ENCODE measurements around the gene UROS.

UROS gene

DNA sequence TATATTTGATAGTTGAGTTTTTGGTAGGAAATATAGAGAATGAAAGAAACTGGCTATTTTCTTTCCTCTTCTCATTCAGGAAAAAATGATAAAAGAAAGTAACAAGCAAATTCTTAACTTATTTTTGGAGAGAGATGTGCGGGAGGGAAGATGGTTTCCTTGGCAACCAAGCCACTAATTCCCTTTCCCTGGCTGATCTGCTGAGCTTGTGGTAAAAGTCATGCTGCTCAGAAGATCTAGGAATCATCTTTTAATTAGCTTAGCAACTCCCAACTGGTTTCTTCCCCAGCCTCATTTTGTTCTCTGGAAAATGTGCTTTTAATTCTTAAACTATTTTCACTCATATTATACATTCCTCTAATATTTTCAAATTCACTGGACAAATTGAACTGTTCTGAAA, 11.8 kb downstream of the UROS start:
- no CpG with 5 or more reads among the region's 1 CpG for WGBS (ENCODE audit: insufficient coverage, insufficient read length)
- Histone ChIP-seq H3K27me3 (ENCODE audit: control insufficient read depth, insufficient read depth, low read length) (no peaks in the 10 kb centered on the region), H3K4me1 (ENCODE audit: control insufficient read depth, insufficient read depth, low read length) (no peaks in the 10 kb centered on the region), H3K4me3 (ENCODE audit: low read length) (no peak overlapping the region), H3K36me3 (ENCODE audit: control insufficient read depth, insufficient read depth, low read length) (peaks cover 2% of the 10 kb centered on the region; the same call in 1 of the 2 replicates), H3K9me3 (ENCODE audit: control insufficient read depth, insufficient read depth, low read length) (no peaks in the 10 kb centered on the region), H3K27ac (ENCODE audit: low read length) (no peak overlapping the region)
- DNase-seq (ENCODE audit: low read depth, low spot score) = no peak

DNA sequence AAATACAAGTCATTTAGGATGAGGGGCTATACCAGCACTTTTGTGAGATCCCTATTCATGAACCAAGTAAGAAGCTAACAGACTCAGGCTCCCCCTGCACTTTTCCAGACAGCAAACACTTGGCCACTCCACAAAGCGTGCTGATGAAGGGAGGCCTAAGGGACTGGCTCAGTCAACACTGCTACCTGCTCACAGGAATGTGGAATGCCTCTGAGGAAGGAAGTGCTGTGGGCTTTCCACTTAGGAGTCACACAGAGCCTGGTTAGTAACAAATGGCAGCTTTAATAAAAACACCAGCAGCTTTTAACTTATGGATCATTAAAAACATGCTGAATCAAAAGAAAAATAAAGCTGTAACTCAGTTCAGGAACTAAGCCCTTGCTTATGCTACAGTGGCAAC, 15.0 kb downstream of the UROS start:
- DNase-seq (ENCODE audit: low read depth, low spot score) = no peak
- no CpG with 5 or more reads among the region's 1 CpG for WGBS (ENCODE audit: insufficient coverage, insufficient read length)
- Histone ChIP-seq H3K4me3 (ENCODE audit: low read length) (no peak overlapping the region), H3K36me3 (ENCODE audit: control insufficient read depth, insufficient read depth, low read length) (peaks cover 4% of the 10 kb centered on the region), H3K27ac (ENCODE audit: low read length) (no peak overlapping the region), H3K4me1 (ENCODE audit: control insufficient read depth, insufficient read depth, low read length) (no peaks in the 10 kb centered on the region), H3K9me3 (ENCODE audit: control insufficient read depth, insufficient read depth, low read length) (no peaks in the 10 kb centered on the region), H3K27me3 (ENCODE audit: control insufficient read depth, insufficient read depth, low read length) (no peaks in the 10 kb centered on the region)

DNA sequence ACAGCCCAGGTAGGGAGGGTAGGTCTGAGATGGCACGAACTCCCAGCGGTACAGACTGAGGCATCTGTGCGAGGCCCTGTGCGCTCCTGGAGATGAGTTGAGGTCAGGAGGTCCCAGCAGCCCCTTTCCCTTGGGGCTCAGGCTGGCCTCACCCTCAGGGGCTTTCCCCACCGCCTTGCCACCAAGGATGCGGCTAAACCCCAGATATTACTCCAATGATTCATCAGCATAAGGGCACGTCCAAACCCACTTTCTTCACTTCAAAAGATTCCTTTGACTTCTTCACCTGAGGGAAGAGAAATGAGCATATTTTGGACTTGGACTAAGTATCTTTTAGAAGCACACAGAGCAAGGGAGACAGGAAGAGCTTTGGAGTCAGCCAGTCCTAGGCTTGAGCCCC, 20.3 kb downstream of the UROS start:
- Histone ChIP-seq H3K9me3 (ENCODE audit: control insufficient read depth, insufficient read depth, low read length) (no peaks in the 10 kb centered on the region), H3K27me3 (ENCODE audit: control insufficient read depth, insufficient read depth, low read length) (no peaks in the 10 kb centered on the region), H3K36me3 (ENCODE audit: control insufficient read depth, insufficient read depth, low read length) (peaks cover 4% of the 10 kb centered on the region), H3K27ac (ENCODE audit: low read length) (no peak overlapping the region), H3K4me3 (ENCODE audit: low read length) (no peak overlapping the region), H3K4me1 (ENCODE audit: control insufficient read depth, insufficient read depth, low read length) (no peaks in the 10 kb centered on the region)
- DNase-seq (ENCODE audit: low read depth, low spot score) = no peak
- whole genome bisulfite sequencing (ENCODE audit: insufficient coverage, insufficient read length) = no CpG with 5 or more reads among the region's 7 CpGs

DNA sequence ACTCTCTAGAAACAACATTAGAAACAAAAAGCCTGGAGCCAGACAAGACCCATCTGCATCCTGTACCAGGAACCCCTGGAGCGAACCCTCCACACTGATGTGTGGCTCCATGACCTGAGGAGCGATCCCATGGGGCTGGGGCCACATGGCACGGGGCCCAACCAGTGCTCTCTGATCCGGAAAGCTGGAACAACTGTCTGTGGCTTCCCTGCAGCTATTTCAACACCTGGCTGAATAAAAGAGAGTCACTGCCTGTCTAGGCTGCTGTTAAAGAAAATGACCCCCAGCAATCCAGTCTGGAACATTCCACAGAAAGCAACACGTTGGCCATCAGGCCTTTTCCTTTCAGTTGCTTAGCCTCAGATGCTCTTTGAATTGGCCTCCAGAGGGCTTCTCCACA, 20.9 kb downstream of the UROS start:
- Histone ChIP-seq H3K36me3 (ENCODE audit: control insufficient read depth, insufficient read depth, low read length) (peaks cover 4% of the 10 kb centered on the region), H3K4me1 (ENCODE audit: control insufficient read depth, insufficient read depth, low read length) (no peaks in the 10 kb centered on the region), H3K27me3 (ENCODE audit: control insufficient read depth, insufficient read depth, low read length) (no peaks in the 10 kb centered on the region), H3K27ac (ENCODE audit: low read length) (no peak overlapping the region), H3K4me3 (ENCODE audit: low read length) (no peak overlapping the region), H3K9me3 (ENCODE audit: control insufficient read depth, insufficient read depth, low read length) (no peaks in the 10 kb centered on the region)
- DNase-seq (ENCODE audit: low read depth, low spot score) = no peak
- no CpG with 5 or more reads among the region's 5 CpGs for WGBS (ENCODE audit: insufficient coverage, insufficient read length)

DNA sequence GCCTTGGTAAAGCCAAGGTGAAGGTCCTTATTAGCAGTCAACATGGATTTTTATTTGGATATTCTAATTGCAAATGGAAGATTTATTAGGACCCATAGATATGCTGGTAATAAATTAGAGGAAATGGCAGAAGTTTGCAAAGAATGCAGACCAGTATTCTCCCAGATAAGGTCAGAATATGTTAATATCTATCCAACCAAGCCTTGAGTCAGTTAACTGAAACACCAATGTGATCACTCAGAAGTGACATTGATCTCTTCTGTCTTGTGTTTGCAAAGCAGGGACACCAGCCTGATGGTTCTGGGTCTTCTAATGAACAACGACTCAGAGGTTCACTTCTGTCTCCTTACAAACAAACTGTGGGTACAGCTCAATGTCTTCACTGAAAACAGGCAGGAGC, 21.5 kb downstream of the UROS start:
- Histone ChIP-seq H3K27me3 (ENCODE audit: control insufficient read depth, insufficient read depth, low read length) (no peaks in the 10 kb centered on the region), H3K4me3 (ENCODE audit: low read length) (no peak overlapping the region), H3K9me3 (ENCODE audit: control insufficient read depth, insufficient read depth, low read length) (no peaks in the 10 kb centered on the region), H3K27ac (ENCODE audit: low read length) (no peak overlapping the region), H3K36me3 (ENCODE audit: control insufficient read depth, insufficient read depth, low read length) (peaks cover 4% of the 10 kb centered on the region), H3K4me1 (ENCODE audit: control insufficient read depth, insufficient read depth, low read length) (no peaks in the 10 kb centered on the region)
- no CpG with 5 or more reads among the region's 1 CpG for WGBS (ENCODE audit: insufficient coverage, insufficient read length)
- no peak for DNase-seq (ENCODE audit: low read depth, low spot score)

DNA sequence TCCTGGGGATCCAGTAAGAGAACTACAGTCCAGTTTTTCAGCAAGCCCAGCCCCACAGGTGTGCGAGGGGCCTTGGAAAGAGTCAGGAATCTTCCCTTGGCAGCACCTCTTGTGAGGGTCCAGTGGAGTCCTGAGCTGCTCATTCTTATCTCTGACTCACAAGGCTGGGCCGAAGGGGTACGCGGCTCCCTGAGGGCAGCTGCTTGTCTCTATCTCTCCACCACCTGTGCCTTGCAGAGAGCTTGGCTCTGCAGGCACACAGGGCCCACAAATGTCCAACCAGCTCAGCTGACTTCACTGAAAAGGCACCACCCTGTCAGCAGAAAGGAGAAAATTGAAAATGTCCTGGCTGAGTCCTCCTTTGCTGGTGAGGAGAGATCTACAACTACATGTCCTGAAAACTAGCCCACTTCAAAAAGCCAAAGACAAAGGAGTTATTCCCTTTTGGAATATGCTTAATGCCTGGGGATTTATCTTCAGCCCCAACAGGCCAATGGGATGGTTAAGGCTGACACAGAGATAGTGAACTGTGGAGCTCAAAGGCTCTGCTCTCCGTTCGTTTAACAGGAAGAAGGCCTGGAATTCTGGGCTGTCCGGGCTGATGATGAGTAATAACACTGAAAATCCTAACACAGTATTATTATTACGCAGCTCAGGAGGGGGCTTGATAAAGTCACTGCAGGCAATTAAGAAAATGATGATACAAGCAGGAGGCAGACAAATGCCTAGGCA, 23.4 kb downstream of the UROS start:
- no peak overlapping the region for H3K27ac ChIP-seq (ENCODE audit: low read length)
- DNase-seq (ENCODE audit: low read depth, low spot score) = no peak
- no peaks in the 10 kb centered on the region for H3K4me1 ChIP-seq (ENCODE audit: control insufficient read depth, insufficient read depth, low read length)
- no CpG with 5 or more reads among the region's 8 CpGs for WGBS (ENCODE audit: insufficient coverage, insufficient read length)
- no peaks in the 10 kb centered on the region for H3K9me3 ChIP-seq (ENCODE audit: control insufficient read depth, insufficient read depth, low read length)
- H3K4me3 ChIP-seq (ENCODE audit: low read length) = no peak overlapping the region
- H3K27me3 ChIP-seq (ENCODE audit: control insufficient read depth, insufficient read depth, low read length) = no peaks in the 10 kb centered on the region
- no peaks in the 10 kb centered on the region; the same call in 1 of the 2 replicates for H3K36me3 ChIP-seq (ENCODE audit: control insufficient read depth, insufficient read depth, low read length)

DNA sequence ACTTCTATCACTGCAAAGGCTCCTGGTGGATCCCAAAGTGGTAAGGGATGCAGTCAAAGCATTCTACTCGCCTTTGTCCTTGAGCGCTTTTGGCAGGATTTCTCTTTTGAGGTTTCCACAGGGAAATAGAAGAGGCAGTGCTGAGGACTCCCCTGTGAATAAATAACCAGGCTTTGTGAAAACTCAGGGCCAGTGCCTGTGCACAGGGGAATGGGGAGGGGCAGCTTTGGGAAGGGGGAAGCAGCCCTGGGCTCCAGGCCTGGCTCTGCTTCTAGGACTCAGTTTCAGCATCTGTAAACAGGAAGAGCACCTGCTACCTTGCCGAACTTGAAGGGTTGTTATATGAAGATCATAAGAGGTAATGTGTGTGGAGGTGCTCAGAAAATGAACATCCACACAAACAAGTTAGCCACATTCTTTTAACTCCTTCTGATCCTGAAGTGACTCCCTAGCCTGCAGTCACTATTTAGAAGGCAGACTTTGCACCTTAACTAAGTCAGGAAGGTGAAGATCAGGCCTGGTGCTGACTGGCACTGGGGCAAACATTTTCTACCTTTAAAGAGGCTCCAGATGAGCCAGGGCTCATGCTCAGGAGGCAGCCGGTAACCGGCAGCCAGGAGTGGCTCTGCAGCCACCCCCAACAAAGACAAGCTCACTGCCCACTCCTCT, 24.9 kb downstream of the UROS start:
- DNase-seq (ENCODE audit: low read depth, low spot score) = no peak
- no peaks in the 10 kb centered on the region; the same call in 1 of the 2 replicates for H3K36me3 ChIP-seq (ENCODE audit: control insufficient read depth, insufficient read depth, low read length)
- no peaks in the 10 kb centered on the region for H3K9me3 ChIP-seq (ENCODE audit: control insufficient read depth, insufficient read depth, low read length)
- H3K4me3 ChIP-seq (ENCODE audit: low read length) = no peak overlapping the region; the same call in 1 of the 2 replicates
- H3K27me3 ChIP-seq (ENCODE audit: control insufficient read depth, insufficient read depth, low read length) = no peaks in the 10 kb centered on the region
- whole genome bisulfite sequencing (ENCODE audit: insufficient coverage, insufficient read length) = no CpG with 5 or more reads among the region's 5 CpGs
- no peaks in the 10 kb centered on the region for H3K4me1 ChIP-seq (ENCODE audit: control insufficient read depth, insufficient read depth, low read length)
- no peak overlapping the region for H3K27ac ChIP-seq (ENCODE audit: low read length)

DNA sequence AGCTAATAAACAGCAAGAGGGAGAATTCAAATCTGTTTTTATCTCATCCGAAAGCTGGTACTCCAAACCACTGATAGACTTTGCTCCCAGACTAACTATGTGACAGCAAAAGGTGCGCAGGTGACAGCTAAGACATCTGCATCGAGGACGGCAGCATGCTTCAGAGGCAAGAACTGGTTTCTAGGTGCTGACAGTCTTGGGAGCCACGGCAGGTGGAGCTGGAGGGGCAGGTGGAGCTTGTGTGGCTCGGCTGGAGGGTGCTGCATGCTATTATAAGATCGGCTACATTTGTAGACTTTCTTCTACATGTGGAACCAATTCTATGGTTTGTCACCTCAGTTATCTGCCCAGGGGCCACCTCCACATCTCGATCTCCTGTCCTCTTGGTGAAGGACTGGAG, 25.6 kb downstream of the UROS start:
- DNase-seq (ENCODE audit: low read depth, low spot score) = no peak
- peaks cover 4% of the 10 kb centered on the region; the same call in 1 of the 2 replicates for H3K36me3 ChIP-seq (ENCODE audit: control insufficient read depth, insufficient read depth, low read length)
- no peaks in the 10 kb centered on the region for H3K27me3 ChIP-seq (ENCODE audit: control insufficient read depth, insufficient read depth, low read length)
- H3K27ac ChIP-seq (ENCODE audit: low read length) = no peak overlapping the region
- no peaks in the 10 kb centered on the region for H3K4me1 ChIP-seq (ENCODE audit: control insufficient read depth, insufficient read depth, low read length)
- no peaks in the 10 kb centered on the region for H3K9me3 ChIP-seq (ENCODE audit: control insufficient read depth, insufficient read depth, low read length)
- WGBS (ENCODE audit: insufficient coverage, insufficient read length) = no CpG with 5 or more reads among the region's 8 CpGs
- H3K4me3 ChIP-seq (ENCODE audit: low read length) = no peak overlapping the region

DNA sequence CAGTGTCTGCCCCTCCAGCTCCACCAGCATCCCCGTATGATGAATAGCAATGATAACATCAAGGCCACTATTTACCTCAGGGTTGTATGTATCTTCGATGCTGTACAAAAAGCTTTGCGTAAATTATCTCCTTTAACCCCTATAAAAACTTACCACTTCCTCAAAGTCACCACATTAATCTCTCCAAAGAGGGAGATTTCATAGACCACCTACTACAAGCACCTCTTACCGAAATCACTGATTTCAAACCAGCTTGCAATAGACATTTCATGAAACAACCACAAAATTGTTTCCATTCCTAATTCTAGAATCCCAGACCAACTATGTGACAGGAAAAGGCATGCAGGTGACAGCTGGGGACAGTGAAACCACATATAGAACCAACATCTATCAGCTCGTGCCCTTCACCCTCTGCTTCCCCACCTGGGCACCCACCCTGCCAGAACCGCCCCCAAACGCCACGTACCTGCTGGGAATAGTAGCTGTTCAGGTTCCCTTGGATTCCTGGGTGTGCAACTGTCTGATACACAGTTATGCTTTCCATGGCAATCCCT, 27.3 kb downstream of the UROS start:
- no peaks in the 10 kb centered on the region for H3K9me3 ChIP-seq (ENCODE audit: control insufficient read depth, insufficient read depth, low read length)
- WGBS (ENCODE audit: insufficient coverage, insufficient read length) = 100% methylated on average over 1 of the region's 8 CpGs
- H3K27ac ChIP-seq (ENCODE audit: low read length) = no peak overlapping the region
- no peak for DNase-seq (ENCODE audit: low read depth, low spot score)
- no peaks in the 10 kb centered on the region for H3K27me3 ChIP-seq (ENCODE audit: control insufficient read depth, insufficient read depth, low read length)
- H3K4me3 ChIP-seq (ENCODE audit: low read length) = no peak overlapping the region
- peaks cover 4% of the 10 kb centered on the region; the same call in 1 of the 2 replicates for H3K36me3 ChIP-seq (ENCODE audit: control insufficient read depth, insufficient read depth, low read length)
- H3K4me1 ChIP-seq (ENCODE audit: control insufficient read depth, insufficient read depth, low read length) = no peaks in the 10 kb centered on the region

DNA sequence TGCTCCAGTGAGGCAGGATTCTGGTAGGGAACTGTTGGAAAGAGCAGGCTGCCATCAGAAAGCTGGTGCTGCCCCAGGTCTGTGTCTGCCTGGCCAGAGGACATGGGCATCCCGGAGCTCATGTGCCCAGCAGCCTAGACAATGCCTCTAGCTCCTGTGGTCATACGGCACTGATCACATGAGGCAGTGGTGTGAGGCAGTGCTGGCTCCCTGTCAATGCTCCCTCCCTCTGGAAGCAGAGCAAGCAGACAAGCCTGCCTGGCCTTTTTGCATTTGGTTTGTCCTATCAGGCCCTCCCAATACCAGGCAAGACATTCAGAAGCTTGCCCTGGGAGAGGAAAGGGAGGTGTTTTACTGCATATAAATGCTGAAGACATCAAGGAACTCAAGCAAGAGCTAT, 27.9 kb downstream of the UROS start:
- Histone ChIP-seq H3K9me3 (ENCODE audit: control insufficient read depth, insufficient read depth, low read length) (no peaks in the 10 kb centered on the region), H3K27ac (ENCODE audit: low read length) (no peak overlapping the region), H3K4me1 (ENCODE audit: control insufficient read depth, insufficient read depth, low read length) (no peaks in the 10 kb centered on the region), H3K27me3 (ENCODE audit: control insufficient read depth, insufficient read depth, low read length) (no peaks in the 10 kb centered on the region), H3K36me3 (ENCODE audit: control insufficient read depth, insufficient read depth, low read length) (peaks cover 4% of the 10 kb centered on the region; the same call in 1 of the 2 replicates), H3K4me3 (ENCODE audit: low read length) (no peak overlapping the region)
- no CpG with 5 or more reads among the region's 2 CpGs for WGBS (ENCODE audit: insufficient coverage, insufficient read length)
- no peak for DNase-seq (ENCODE audit: low read depth, low spot score)
